HG02610 (cell line): ENCODE data around the gene RNU1-3.
A peak's percentile ranks its signal among the peaks of the same experiment; 100 is the strongest.
"Not testable (repeated sequence)": the region's sequence is repeated elsewhere in the genome, so short reads cannot be mapped to it uniquely, and the experiment has no call there.

ENCODE experiments used
- ATAC-seq: cut with Tn5 transposase; IDR thresholded peaks from one replicate; pipeline ENCODE4 v1.9.1; 2021; ENCODE audit warnings: mild to moderate bottlenecking, moderate library complexity; ENCODE audit not compliant: unreplicated experiment

The RNU1-3 gene

GRCh38 chr1:16696507-16697150, 29.9 kb upstream of the RNU1-3 start:
- ATAC-seq: not testable (repeated sequence)

- ATAC-seq: not testable (repeated sequence)
Observed at GRCh38 chr1:16694308-16694702, 27.6 kb upstream of the RNU1-3 start.

DNA sequence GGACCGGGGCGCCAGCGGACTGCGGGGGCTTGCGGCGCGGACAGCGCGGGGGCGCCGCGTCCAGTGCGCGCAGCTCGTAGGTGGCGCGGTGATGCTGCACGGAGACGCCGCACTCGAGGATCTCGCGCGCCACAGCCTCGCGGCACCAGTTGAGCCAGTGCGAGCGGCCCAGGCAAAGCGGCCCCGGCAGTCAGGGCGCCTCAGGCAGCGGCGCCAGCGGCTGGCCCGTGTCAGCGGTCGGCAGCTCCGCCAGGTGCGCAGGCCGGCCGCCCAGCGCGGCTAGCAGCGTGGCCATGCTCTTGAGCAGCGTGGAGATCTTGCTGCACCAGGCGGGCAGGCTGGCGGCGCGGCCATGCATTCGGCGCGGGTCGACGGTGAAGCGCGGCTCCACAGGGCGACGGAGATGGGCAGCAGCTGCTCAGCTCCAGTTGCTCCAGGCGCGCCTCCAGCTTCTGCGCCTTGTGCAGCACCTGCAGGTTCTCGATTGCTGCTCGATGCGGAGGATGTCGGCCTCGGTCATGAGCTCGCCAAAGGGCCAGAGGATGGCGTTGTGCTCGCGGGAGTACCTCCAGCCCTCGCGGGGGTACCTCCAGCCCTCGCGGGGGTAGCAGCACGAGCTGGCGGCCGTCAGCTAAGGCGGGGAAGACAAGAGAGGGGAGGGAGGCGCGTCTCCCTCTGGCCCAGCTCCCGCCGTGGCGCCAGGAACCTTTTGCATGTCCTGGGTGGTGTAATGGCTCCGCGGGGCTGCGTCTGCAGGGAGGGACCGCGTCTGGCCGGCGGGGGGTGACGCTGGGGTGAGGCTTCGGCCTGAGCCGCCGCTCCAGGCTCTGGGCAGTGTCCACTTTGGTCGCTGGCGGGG, 26.9 kb upstream of the RNU1-3 start:
- ATAC-seq: not testable (repeated sequence)

DNA sequence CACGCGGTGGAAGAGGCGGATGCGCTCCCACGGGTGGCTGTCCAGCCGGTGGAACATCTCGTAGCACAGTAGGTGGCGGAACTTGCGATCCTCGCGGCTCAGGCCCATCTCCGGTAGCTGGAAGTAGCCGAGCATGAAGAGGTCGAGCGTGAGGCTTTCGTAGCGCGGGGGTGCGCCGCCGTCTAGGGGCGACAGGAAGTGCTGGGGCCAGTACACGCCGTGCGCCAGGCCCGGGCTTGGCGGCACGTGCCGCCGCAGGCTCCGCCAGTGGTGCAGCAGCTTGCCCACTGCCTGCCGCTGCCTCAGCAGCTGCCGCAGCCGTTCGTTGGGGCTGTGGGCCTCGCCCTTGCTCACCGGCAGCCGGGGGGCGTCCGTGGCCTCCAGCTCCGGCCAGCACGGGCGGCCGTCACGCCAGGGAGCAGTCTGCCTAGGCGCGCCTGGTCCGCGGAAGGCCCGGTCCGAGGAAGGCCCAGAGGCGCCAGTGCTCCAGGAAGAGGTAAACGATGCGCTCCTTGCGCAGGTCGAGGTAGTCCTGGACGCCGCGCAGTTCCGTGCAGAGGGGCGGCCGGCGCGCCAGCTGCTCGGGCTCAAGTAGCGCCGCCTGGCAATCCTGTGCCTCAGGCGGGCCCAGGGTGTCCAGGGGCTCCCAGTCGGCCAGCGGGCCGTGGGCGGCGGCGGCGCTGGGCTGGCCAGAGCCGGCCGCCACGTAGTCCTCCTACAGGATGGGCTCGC, 26.1 kb upstream of the RNU1-3 start:
- not testable (repeated sequence) for ATAC-seq

DNA sequence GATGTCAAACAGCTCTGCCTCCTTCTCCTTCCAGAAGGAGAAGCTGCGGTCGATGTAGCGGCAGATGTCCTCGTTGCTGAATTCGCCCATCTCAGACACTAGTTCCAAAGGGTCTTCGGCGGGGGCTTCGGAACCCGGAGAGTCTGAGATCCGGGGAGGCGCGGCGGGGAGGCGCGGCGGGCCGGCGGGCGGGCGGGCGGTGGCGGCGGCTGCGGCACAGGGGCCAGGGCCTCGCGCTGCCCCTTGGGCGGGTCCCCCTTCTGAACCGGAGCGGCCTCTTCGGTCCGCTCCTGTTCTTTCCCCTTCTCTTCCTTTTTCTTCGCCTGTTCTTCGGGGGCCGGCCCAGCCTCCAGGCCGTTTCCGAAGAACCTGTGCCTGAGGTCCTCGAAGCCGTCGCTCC, 25.5 kb upstream of the RNU1-3 start:
- not testable (repeated sequence) for ATAC-seq

DNA sequence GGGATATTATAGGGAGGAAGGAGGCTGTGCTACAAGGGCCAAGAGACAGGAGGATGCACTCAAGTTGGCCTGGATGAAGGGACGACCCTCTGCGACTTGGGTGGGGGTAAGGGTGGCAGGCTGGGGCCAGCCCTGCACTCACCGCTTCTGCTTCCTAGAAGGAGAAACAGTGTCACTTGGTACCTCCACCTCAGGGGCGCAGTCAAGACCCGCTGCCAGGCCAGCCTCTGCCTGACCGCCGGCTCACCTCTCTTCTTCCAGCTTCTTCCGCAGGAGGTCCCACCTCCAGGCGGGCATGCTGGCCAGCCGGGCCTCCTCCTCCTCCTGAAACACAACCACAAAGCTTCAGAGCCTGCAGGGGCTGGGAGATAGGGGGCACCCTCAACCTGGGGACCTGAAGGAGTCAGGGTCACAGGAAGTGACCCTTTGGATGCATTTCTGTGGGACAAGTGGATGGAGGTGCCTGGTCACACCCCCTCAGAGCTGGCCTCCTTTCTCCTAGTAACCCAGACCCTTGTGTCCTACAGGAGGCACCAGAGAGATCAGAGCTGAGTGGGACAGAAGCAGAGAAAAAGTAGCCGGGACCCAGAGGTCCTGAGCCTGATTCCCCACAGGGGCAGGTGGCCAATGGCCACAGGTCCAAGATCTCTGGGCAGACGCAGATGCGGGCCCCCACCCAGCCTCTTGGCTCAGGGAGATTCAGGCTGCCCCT, 24.4 kb upstream of the RNU1-3 start:
- not testable (repeated sequence) for ATAC-seq

DNA sequence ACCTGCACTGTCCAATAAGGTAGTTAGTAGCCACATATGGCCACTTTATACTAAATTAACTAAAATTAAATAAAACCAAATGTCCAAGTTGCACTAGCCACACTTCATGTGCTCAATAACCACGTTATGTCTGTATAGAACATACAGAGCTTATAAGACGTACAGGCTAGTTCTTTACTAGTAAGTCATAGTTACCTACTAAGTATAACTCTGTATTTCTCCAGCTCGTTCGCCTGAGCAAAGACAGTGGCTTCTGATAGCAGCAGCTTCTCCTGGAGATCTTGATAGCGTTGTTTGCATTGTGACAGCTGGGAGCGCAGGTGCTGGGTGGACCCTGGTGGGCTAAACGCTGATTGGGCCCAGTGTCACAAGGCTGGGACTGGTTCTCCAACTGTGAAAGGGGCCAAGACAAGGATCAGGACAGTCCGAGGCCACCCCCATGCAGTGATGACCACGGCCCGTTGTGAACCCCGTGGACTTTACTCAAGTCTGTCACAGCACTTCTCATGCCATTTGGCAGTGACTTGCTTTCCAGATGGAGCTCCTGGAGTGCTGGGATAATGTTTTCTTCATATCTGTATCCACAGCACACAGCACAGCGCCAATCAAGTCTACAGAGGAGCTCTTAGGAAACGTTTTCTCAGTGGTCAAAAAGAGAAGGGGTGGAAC, 20.5 kb upstream of the RNU1-3 start:
- ATAC-seq: not testable (repeated sequence)

- not testable (repeated sequence) for ATAC-seq
Observed at GRCh38 chr1:16685445-16686371, 19.0 kb upstream of the RNU1-3 start.

DNA sequence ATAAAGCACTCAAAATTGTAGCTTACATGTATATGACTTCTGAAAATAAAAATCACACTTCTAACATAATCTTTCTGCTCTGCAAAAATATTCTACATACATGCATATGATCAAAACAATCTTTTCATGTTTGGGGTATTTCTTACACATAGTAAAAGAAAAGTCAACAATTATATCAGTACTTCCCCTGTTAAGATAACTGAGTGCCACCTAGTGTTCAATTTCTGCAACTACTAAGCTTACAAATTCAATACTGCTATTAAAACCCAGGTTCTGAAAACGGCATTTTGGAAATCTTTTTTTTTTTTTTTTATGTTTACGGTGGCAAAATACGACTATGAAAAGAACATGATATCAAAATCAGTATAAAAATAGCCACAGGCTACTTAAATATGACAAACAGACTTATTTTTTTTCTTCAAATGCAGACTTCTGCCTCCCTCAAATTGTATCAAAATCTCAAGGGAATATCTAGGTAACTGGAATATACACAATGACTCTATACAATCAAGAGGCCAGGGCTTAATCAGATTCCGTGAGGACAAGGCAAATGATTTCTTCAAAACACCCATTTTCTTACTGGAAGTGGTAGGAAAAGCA, 18.1 kb upstream of the RNU1-3 start:
- not testable (repeated sequence) for ATAC-seq

GRCh38 chr1:16684152-16684551, 17.4 kb upstream of the RNU1-3 start:
- peak; percentile 71 for ATAC-seq

GRCh38 chr1:16682803-16683202, 16.1 kb upstream of the RNU1-3 start:
- not testable (repeated sequence) for ATAC-seq

- ATAC-seq: not testable (repeated sequence)
Observed at GRCh38 chr1:16680366-16680765, 13.6 kb upstream of the RNU1-3 start.

DNA sequence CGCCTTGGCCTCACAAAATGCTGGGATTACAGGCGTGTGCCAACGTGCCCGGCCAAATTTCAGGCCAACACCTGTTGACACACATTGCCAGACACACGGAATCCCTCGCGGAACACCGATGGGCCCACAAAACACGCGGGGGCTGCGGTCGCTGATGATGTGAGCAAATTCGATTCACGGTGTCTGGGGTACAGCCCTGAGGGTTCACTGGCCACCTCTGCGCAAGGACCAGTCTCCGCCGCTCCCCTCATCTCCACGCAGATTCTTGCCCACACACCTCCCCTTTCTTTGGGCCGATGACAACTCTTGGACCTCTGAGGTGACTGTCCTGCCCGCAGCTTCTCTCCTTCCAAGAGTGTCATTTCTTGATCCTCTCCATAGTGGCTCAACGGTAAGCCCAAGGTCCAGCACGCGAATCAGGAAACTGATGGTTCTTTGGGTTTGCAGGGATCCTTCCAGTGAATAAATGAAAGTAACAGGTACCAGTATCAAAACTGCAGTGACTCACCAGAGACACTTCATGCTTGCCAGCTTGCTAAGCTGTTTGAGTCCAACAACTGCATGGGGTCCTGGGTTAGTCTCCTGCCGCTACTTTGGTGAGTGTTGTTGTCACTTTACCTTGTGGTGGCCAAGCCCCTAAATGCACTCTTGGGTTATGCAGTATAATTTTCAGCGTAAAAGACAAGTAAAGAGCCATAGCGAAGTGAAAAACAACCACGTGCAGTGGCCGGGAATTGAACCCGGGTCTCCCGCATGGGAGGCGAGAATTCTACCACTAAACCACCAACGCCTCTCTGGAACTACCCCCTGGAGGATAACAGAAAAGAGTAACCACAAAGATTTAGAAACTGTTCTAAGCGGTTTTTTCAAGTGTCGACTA, 11.0 kb upstream of the RNU1-3 start:
- ATAC-seq: no peak

DNA sequence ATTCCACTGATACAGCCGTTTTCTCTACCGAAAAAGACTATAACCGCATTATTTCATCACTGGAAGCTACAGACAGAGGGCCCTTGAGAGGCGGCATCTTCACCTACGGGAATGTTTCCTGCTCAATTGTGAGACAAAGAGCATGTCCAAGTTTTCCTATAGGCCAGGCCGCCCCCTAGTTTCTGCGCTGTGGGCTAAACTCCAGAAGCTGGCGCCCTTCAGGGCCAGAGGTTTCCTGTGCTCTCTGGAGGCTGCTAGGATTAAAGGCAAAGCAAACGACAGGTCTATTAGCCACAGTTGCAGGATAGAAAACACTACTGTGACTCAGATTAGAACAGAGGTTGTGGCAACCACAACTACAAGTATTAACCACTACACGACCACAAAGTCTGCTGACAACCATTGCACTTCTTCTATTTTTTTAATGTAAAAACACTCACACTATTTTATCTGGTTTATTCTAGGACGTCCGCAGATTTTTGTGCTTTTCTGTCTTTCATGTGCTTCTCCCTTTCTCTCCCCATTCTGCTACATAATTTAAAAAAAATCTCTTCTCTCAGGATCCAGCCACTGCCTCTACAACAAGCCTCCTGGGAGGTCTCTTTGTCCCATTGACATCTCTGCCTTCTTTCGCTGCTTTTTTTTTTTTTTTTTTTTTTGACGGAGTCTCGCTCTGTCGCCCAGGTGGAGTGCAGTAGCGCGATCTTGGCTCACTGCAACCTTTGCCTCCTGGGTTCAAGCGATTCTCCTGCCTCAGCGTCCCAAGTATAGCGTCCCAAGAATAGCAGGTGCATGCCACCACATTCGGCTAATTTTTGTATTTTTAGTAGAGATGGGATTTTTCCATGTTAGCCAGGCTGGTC, 10.1 kb upstream of the RNU1-3 start:
- not testable (repeated sequence) for ATAC-seq

GRCh38 chr1:16675118-16675510, 8.4 kb upstream of the RNU1-3 start:
- not testable (repeated sequence) for ATAC-seq

GRCh38 chr1:16673976-16674375, 7.2 kb upstream of the RNU1-3 start:
- not testable (repeated sequence) for ATAC-seq

DNA sequence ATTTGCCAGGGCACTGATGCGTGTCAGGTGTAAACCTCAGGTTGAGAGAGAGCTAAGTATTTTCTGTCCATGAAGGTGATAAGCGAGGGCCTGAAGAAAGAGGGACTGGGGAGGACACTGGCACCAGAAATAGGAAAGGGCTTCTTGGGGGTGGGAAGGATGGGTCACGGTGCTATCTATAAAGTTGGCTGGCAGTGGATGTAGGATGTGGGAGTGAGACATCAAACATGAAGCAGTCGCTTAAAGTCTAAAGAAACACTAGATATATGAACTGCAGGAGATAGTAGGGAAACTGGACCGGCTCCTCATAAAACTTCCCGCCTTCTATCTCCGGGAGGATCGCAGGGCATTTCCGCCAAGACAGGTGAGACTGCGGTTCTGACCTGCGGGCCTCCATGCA, 912 bp downstream of the RNU1-3 start:
- ATAC-seq: not testable (repeated sequence)
